Adipose tissue (tissue), 3 donors: Measurements from ENCODE around the gene HRG. TPM values are rescaled to one million over a fixed set of nuclear protein-coding genes. Genes with fewer than 3 reads are reported as not detected.
"Not testable (repeated sequence)": the region's sequence is repeated elsewhere in the genome, so short reads cannot be mapped to it uniquely, and the experiment has no call there.

Experiments
- H3K27ac ChIP-seq: one replicate; pipeline ENCODE4 v1.5.1; 2013; ENCODE audit warnings: low read depth, low read length
- WGBS, 3 donors: extraction: QIAGEN DNeasy Blood & Tissue Kit; methylation state at CpG; one replicate each; pipeline ENCODE4 v1.1.7; 2013; 5-methylcytosine and 5-hydroxymethylcytosine counted together
- polyA plus RNA-seq, 3 donors: library from polyadenylated mRNA; stranded (reverse); fragments of 200-250 nt; gene quantifications; one replicate each; pipeline ENCODE4 v1.2.3, GENCODE V29; 2013
- donor health status: healthy with polysubstance abuse.
- donor health status: Bipolar disorder and iron deficiency.
- donor health status: healthy.

Gene HRG
- polyA plus RNA-seq, 3 donors: not detected

- H3K27ac ChIP-seq: no peak overlapping the region
- WGBS, 3 donors: 63 to 70% (median 63%) methylated on average over 6 of the region's 6 CpGs
These were observed 40.3 kb downstream of the HRG start for GRCh38 chr3:186705882-186706780.

GRCh38 chr3:186708983-186709679 lies 43.3 kb downstream of the HRG start:
- H3K27ac ChIP-seq: no peak overlapping the region
- 67 to 75% (median 74%) methylated on average over 6 of the region's 6 CpGs for WGBS, 3 donors

- WGBS, 3 donors: 67 to 80% (median 80%) methylated on average over 4 of the region's 4 CpGs
- not testable (repeated sequence) for H3K27ac ChIP-seq
These were observed 44.9 kb downstream of the HRG start for GRCh38 chr3:186710694-186711093.

- WGBS, 3 donors: 60 to 68% (median 66%) methylated on average over 4 of the region's 4 CpGs
- no peak overlapping the region for H3K27ac ChIP-seq
These were observed 47.7 kb downstream of the HRG start for GRCh38 chr3:186713499-186713898.

GRCh38 chr3:186717039-186717457 lies 51.2 kb downstream of the HRG start, which contains the start of gene KNG1:
TSS of gene KNG1 (plus strand) at chr3:186717359. CDS start at chr3:186717543, 184 bp downstream.
- WGBS, 3 donors: 36 to 66% (median 57%) methylated on average over 3 of the region's 3 CpGs
- H3K27ac ChIP-seq: no peak within 1 kb of the TSS

GRCh38 chr3:186719945-186720739 lies 54.3 kb downstream of the HRG start:
- 44 to 65% (median 56%) methylated on average over 7 of the region's 7 CpGs for WGBS, 3 donors

GRCh38 chr3:186722457-186722856 lies 56.6 kb downstream of the HRG start:
- WGBS, 3 donors: 38 to 52% (median 42%) methylated on average over 7 of the region's 7 CpGs
- H3K27ac ChIP-seq: no peak overlapping the region

More at GRCh38 chr3:186719945-186720739, 54.3 kb downstream of the HRG start:
- no peak overlapping the region for H3K27ac ChIP-seq

GRCh38 chr3:186724911-186725310 lies 59.1 kb downstream of the HRG start:
- H3K27ac ChIP-seq: no peak overlapping the region
- 83 to 89% (median 84%) methylated on average over 12 of the region's 12 CpGs for whole genome bisulfite sequencing, 3 donors

Other genes starting within 250 kb of the HRG start
- 1 to 10 TPM; 1.2 to 6.7 (median 1.4) TPM for gene CRYGS, start 121.6 kb upstream of the HRG start, polyA plus RNA-seq
- 1 to 10 TPM; 3.5 to 9.8 (median 6.8) TPM for gene TBCCD1, start 98.7 kb upstream of the HRG start, polyA plus RNA-seq
- 10 to 100 TPM; 23.6 to 44.9 (median 40.7) TPM for gene DNAJB11, start 95.3 kb upstream of the HRG start, polyA plus RNA-seq
- under 1 TPM in 1 of 3 donors, not detected in 2; 0.06 TPM for gene AHSG, start 53.0 kb upstream of the HRG start, polyA plus RNA-seq
- gene FETUB, start 25.6 kb upstream of the HRG start, polyA plus RNA-seq: not detected
- under 1 TPM in 2 of 3 donors, not detected in 1; 0.02 to 0.04 TPM for gene KNG1, start 51.3 kb downstream of the HRG start, polyA plus RNA-seq
- 100 to 1,000 TPM; 281 to 425 (median 396) TPM for gene EIF4A2, start 117.6 kb downstream of the HRG start, polyA plus RNA-seq
- 10 to 100 TPM in 2 of 3 donors, 1 to 10 TPM in 1; 7.8 to 14.4 (median 12.7) TPM for gene RFC4, start 140.5 kb downstream of the HRG start, polyA plus RNA-seq
- 1,000 to 10,000 TPM in 1 of 3 donors, 100 to 1,000 TPM in 1, 10 to 100 TPM in 1; 98.4 to 1,082 (median 265) TPM for gene ADIPOQ, start 176.7 kb downstream of the HRG start, polyA plus RNA-seq